ENCODE data around the gene BMAL1. TPM values are rescaled to one million over a fixed set of nuclear protein-coding genes. Genes with fewer than 3 reads are reported as not detected.

Gene BMAL1
- total and polyA plus RNA-seq, 2 of the 4 experiments (the other 2 are of a cell fraction) = 8.8 to 9.9 TPM

DNA sequence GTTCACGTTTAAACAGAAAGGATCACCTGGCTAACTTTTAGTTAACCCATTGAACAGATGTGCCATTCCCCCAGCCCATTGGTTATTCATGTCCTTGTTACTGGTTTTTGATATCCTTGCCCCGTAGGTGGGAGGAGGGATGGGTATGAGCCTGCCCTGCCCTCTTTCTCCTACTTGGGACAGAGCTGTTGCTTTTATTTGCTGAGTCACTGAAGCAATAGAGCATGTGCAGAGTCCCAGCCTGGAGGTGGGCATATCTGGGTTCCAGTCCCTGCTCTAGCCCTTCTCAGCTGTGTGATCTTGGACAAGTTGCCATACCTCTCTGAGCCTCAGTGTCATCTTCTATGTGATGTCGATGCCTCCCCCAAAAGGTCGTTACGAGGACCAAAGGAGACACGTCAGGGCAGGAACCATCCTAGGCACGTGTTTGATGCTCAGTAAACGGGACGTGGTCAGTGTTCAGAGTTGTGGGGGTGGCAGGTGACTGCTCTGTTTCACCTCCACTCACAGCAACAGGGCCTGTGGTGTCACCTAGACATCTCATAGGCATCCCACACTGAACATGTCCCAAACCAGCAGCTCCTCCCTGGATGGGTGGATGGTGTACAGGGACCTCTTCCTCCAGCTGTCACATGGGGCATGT lies 61.0 kb downstream of the BMAL1 start (continued):
- TF ChIP-seq, protein P1, sequence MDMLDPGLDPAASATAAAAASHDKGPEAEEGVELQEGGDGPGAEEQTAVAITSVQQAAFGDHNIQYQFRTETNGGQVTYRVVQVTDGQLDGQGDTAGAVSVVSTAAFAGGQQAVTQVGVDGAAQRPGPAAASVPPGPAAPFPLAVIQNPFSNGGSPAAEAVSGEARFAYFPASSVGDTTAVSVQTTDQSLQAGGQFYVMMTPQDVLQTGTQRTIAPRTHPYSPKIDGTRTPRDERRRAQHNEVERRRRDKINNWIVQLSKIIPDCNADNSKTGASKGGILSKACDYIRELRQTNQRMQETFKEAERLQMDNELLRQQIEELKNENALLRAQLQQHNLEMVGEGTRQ (IDR thresholded peaks at IDR 0.05; ENCODE audit: low read depth, low read length) = no peak
- no peak for TF ChIP-seq FOS (IDR thresholded peaks at IDR 0.05; ENCODE audit: low read depth, low read length)

Measured in IMR-90 (cell line).